GM12878 (cell line): Measurements from ENCODE around the gene MEIKIN. TPM values are rescaled to one million over a fixed set of nuclear protein-coding genes. Genes with fewer than 3 reads are reported as not detected.

ENCODE experiments used
- ATAC-seq: fragments of 200-7000 bp; cut with Tn5 transposase; 3 replicates; pipeline ENCODE4 v1.9.1; 2020; ENCODE audit warnings: mild to moderate bottlenecking, moderate library complexity
- BruUV-seq: library from RNA; stranded (reverse); fragments of 400-500 nt; replicated peaks from 2 replicates; lab custom pipeline; 2021; lab: Mats Ljungman, UMichigan
- CTCF ChIA-PET: fragments of 300-600 bp; sonication (Branson Sonifier 250); formaldehyde crosslinking; extraction: SDS; loops from one replicate; lab custom pipeline; 2021; ENCODE audit warnings: inconsistent platforms; lab: Yijun Ruan, JAX
- POLR2A ChIA-PET: fragments of 350-600 bp; formaldehyde crosslinking; extraction: SDS; loops from one replicate; lab custom pipeline; 2021; ENCODE audit warnings: inconsistent platforms; lab: Charles Lee
- RAD21 ChIA-PET: fragments of 300-600 bp; sonication (Branson Sonifier 250); formaldehyde crosslinking; loops from one replicate; lab custom pipeline; 2023; ENCODE audit warnings: antibody characterized with exemption; ENCODE audit not compliant: unreplicated experiment; lab: Charles Lee
- SMC1A ChIA-PET: fragments of 300-600 bp; sonication (Branson Sonifier 250); formaldehyde crosslinking; loops from one replicate; lab custom pipeline; 2023; ENCODE audit not compliant: unreplicated experiment, uncharacterized antibody; lab: Charles Lee
- DNase-seq: peaks from one replicate; pipeline ENCODE4 v3.0.0-alpha.2; 2011; ENCODE audit warnings: low read depth, low spot score
- FAIRE-seq: peaks from 3 replicates; lab custom pipeline; 2011; peaks lifted over from hg19 to GRCh38; lab: Jason Lieb, UNC
- H2AFZ ChIP-seq: 2 replicates; pipeline ENCODE4 v1.6.0; 2011; ENCODE audit warnings: low read depth, low read length, control low read depth; ENCODE audit not compliant: control insufficient read depth
- H3K27ac ChIP-seq: 2 replicates; pipeline ENCODE4 v1.5.1; 2011; ENCODE audit warnings: control low read depth; ENCODE audit not compliant: control insufficient read depth, insufficient read depth
- H3K27me3 ChIP-seq, 2 experiments: replicated peaks in 1 of 2; 2 replicates each; pipeline versions ENCODE4 v1.6.0 to v1.6.1; 2011; ENCODE audit warnings: low read length in 1 of 2; ENCODE audit not compliant: control insufficient read depth in 2 of 2, insufficient read depth in 2 of 2
- H3K36me3 ChIP-seq, 2 experiments: 2 replicates each; pipeline ENCODE4 v1.5.1; 2011; ENCODE audit warnings: low read length in 1 of 2; ENCODE audit not compliant: control insufficient read depth in 2 of 2, insufficient read depth in 2 of 2
- H3K4me1 ChIP-seq: 2 replicates; pipeline ENCODE4 v1.6.1; 2011; ENCODE audit warnings: mild to moderate bottlenecking, low read length, moderate library complexity, mixed read lengths; ENCODE audit not compliant: control insufficient read depth, insufficient read depth
- H3K4me2 ChIP-seq: 2 replicates; pipeline ENCODE4 v1.6.0; 2011; ENCODE audit warnings: control low read depth; ENCODE audit not compliant: control insufficient read depth, insufficient read depth
- H3K4me3 ChIP-seq: fragments of 200-600 bp; sonication (generic); 2 replicates; pipeline ENCODE4 v1.5.1; 2016
- H3K79me2 ChIP-seq: 2 replicates; pipeline ENCODE4 v1.6.0; 2011; ENCODE audit warnings: low read length; ENCODE audit not compliant: control insufficient read depth, insufficient read depth
- H3K9ac ChIP-seq: 2 replicates; pipeline ENCODE4 v1.8.0; 2011; ENCODE audit warnings: low read length, control low read depth, mixed read lengths; ENCODE audit not compliant: control insufficient read depth, insufficient read depth
- H3K9me3 ChIP-seq: replicated peaks from 3 replicates; pipeline ENCODE4 v1.5.1; 2011; ENCODE audit warnings: mild to moderate bottlenecking, low read length; ENCODE audit not compliant: control insufficient read depth, insufficient read depth
- H4K20me1 ChIP-seq: 2 replicates; pipeline ENCODE4 v1.6.0; 2011; ENCODE audit not compliant: control insufficient read depth, insufficient read depth
- BCL11A ChIP-seq: IDR thresholded peaks from 2 replicates; pipeline ENCODE4 v1.6.1; 2011; ENCODE audit warnings: low read depth, low read length
- CBFB ChIP-seq: IDR thresholded peaks from 2 replicates; pipeline ENCODE4 v1.6.1; 2016; ENCODE audit warnings: antibody characterized with exemption, low read depth
- ELK1 ChIP-seq: IDR thresholded peaks from 2 replicates; pipeline ENCODE4 v1.6.1; 2012; ENCODE audit warnings: low read depth, low read length, improper control_type of control experiment
- FOXK2 ChIP-seq: fragments of 450-650 bp; IDR thresholded peaks from 2 replicates; pipeline ENCODE4 v1.6.1; 2017; ENCODE audit warnings: mild to moderate bottlenecking, moderate library complexity
- HSF1 ChIP-seq: fragments of 150-350 bp; IDR thresholded peaks from 2 replicates; pipeline ENCODE4 v1.6.1; 2014; ENCODE audit warnings: mild to moderate bottlenecking, low read depth, low read length
- LARP7 ChIP-seq: fragments of 450-650 bp; IDR thresholded peaks from 2 replicates; pipeline ENCODE4 v1.6.1; 2017; ENCODE audit warnings: mild to moderate bottlenecking
- SREBF1 ChIP-seq: IDR thresholded peaks from 2 replicates; pipeline ENCODE4 v1.6.1; 2012; ENCODE audit warnings: mild to moderate bottlenecking, low read length
- STAT3 ChIP-seq: IDR thresholded peaks from 2 replicates; pipeline ENCODE4 v1.6.1; 2011; ENCODE audit warnings: low read depth, low read length, improper control_type of control experiment
- ZNF687 ChIP-seq: fragments of 450-650 bp; IDR thresholded peaks from 2 replicates; pipeline ENCODE4 v1.6.1; 2017; ENCODE audit warnings: mild to moderate bottlenecking, moderate library complexity
- WGBS: methylation state at CpG from one replicate; pipeline ENCODE4 v1.1.6; 2016; ENCODE audit warnings: low lambda C conversion rate; ENCODE audit not compliant: insufficient replicate concordance, insufficient coverage; ENCODE audit errors: missing lambda C conversion rate; 5-methylcytosine and 5-hydroxymethylcytosine counted together
- in situ Hi-C: fragments of 300-500 bp; cut with MboI; formaldehyde crosslinking; loops from 9 replicates; pipeline ENCODE4 v1.14.3; 2018; ENCODE audit warnings: mixed read lengths
- intact Hi-C: fragments of 100-400 bp; cut with micrococcal nuclease; formaldehyde crosslinking; loops from one replicate; pipeline ENCODE4 v1.14.2; 2022; ENCODE audit not compliant: unreplicated experiment
- polyA plus RNA-seq, 11 experiments: library from polyadenylated mRNA; depleted of rRNA in 4 of 11; unstranded in 6 of 11; stranded (reverse) in 5 of 11; fragments of >200 nt; fragmentation: Nextera tagmentation in 4 of 11; fragmentation: Illumina TruSeq in 1 of 11; extraction: Ambion mirVana in 4 of 11; extraction: Trizol in 1 of 11; gene quantifications; 1 replicate in 1 of 11; 2 replicates in 10 of 11; pipeline versions ENCODE4 v1.2.1 to v1.2.3, GENCODE V29; 2011 to 2016; ENCODE audit warnings: inconsistent platforms in 2 of 11, missing spikeins in 2 of 11, low read depth in 1 of 11
- total RNA-seq, 4 experiments: library from RNA; depleted of rRNA in 3 of 4; stranded (reverse); fragments of >200 nt in 3 of 4; fragmentation: Illumina TruSeq in 1 of 4; extraction: Trizol in 1 of 4; gene quantifications; 2 replicates each; pipeline versions ENCODE4 v1.2.1 to v1.2.3, GENCODE V29; 2013 to 2021
- TF ChIP-seq, protein P1 (sequence below): fragments of 450-650 bp; IDR thresholded peaks from 2 replicates; pipeline ENCODE4 v1.6.1; 2016; ENCODE audit warnings: mild to moderate bottlenecking

Gene MEIKIN
- total and polyA plus RNA-seq, 10 of the 15 experiments (the other 5 are each of a cell fraction or from before 2014, with no cell fraction given) = not detected

DNA sequence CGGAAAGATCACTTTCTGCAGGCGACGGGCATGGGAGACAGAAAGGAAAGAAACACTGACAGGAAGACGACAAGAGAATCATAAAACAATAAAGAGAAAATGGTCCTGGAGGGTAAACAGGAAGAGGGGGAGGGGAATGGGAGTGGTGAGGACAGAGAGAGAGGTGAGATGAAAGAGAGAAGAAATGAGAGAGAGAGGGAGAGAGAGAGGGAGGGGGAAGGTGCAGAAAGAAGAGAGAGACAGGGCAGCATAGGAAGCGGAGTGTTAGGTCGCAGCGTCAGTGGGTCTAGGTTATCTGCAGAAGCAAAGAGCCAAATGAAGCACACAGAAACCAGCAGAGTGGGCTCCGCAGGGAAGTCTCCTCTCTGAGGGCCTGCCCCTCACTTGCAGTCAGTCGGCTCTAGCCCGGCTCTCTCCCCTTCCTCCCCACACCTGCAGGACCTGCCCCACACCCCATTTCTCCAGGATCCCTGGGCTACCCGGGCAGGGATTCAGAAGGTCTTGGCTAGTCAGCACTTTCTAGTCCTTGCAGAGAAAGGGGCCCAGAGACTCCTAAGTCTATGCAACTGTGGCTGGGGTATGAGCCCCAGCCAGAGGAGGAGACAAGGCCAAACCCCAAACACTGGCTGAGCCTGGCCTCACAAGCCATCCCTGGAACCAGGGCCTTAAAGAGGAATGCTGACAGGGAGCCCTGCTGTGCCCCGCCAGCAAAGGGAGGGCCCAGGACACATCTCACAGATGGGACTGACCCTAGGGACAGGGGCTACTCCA lies 29.7 kb upstream of the MEIKIN start (continued):
- TF ChIP-seq BCL11A (no peak), CBFB (no peak)

GRCh38 chr5:131974622-131974955 lies 29.1 kb upstream of the MEIKIN start:
- Histone ChIP-seq H3K36me3 (no peaks in the 10 kb centered on the region), H3K4me3 (no peak overlapping the region), H3K27me3 (no peaks in the 10 kb centered on the region; a peak in 1 of 4 replicates), H3K4me2 (no peak overlapping the region), H3K4me1 (peaks cover 6% of the 10 kb centered on the region), H3K27ac (no peak overlapping the region), H3K9ac (no peak overlapping the region), H4K20me1 (no peaks in the 10 kb centered on the region), H3K9me3 (no peaks in the 10 kb centered on the region), H2AFZ (no peak overlapping the region), H3K79me2 (no peaks in the 10 kb centered on the region)
- in situ Hi-C loops (no loop called here), intact Hi-C loops (no loop called here)
- no TSS peak for BruUV-seq
- DNase-seq (no peak), ATAC-seq (no peak), FAIRE-seq (no peak)
- ChIA-PET POLR2A (no interaction called here), CTCF (no interaction called here), RAD21 (no interaction called here), SMC1A (no interaction called here)
- TF ChIP-seq STAT3 (no peak), ZNF687 (no peak), SREBF1 (no peak), HSF1 (no peak), FOXK2 (no peak), ELK1 (no peak), LARP7 (no peak)
- TF ChIP-seq, protein P1, sequence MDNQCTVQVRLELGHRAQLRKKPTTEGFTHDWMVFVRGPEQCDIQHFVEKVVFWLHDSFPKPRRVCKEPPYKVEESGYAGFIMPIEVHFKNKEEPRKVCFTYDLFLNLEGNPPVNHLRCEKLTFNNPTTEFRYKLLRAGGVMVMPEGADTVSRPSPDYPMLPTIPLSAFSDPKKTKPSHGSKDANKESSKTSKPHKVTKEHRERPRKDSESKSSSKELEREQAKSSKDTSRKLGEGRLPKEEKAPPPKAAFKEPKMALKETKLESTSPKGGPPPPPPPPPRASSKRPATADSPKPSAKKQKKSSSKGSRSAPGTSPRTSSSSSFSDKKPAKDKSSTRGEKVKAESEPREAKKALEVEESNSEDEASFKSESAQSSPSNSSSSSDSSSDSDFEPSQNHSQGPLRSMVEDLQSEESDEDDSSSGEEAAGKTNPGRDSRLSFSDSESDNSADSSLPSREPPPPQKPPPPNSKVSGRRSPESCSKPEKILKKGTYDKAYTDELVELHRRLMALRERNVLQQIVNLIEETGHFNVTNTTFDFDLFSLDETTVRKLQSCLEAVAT = no peak
- 67% methylated on average over 5 of the region's 5 CpGs for WGBS
